GM19099 (cell line): ENCODE data around the gene PMAIP1.

Experiments
- POLR2A ChIP-seq: IDR thresholded peaks from 3 replicates; pipeline ENCODE4 v1.6.1; 2011; ENCODE audit warnings: low read depth; ENCODE audit not compliant: insufficient read length; ENCODE audit errors: extremely low read depth

PMAIP1 gene

GRCh38 chr18:59918320-59918755, 18.5 kb downstream of the PMAIP1 start:
- TF ChIP-seq POLR2A, result peak; percentile 41

- TF ChIP-seq POLR2A, result no peak
Observed at GRCh38 chr18:59918997-59919396, 19.2 kb downstream of the PMAIP1 start.

DNA sequence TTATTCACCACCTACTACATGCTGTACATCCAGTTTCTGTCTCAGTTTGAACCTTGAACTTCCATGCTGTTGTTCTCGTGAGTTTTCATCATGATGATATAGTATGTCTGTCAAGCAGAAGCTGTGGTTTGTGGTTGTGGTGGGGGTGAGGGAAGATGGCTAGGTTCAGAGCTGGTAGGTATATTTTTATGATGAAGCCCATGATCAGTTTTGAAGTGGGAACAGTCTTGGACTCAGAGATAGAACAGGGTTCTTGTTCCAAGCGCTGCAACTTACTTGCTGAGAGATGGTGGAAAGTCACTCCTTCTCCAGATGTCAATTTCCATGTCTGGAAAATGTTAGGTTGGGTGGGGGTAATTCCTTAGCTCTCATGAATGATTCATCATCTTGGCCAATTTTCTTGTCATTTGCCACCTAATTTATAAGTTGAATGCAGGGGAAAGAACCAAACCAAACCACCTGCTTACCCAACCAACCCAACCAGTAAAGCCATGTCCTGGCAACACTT, 21.6 kb downstream of the PMAIP1 start:
- TF ChIP-seq POLR2A, result no peak

DNA sequence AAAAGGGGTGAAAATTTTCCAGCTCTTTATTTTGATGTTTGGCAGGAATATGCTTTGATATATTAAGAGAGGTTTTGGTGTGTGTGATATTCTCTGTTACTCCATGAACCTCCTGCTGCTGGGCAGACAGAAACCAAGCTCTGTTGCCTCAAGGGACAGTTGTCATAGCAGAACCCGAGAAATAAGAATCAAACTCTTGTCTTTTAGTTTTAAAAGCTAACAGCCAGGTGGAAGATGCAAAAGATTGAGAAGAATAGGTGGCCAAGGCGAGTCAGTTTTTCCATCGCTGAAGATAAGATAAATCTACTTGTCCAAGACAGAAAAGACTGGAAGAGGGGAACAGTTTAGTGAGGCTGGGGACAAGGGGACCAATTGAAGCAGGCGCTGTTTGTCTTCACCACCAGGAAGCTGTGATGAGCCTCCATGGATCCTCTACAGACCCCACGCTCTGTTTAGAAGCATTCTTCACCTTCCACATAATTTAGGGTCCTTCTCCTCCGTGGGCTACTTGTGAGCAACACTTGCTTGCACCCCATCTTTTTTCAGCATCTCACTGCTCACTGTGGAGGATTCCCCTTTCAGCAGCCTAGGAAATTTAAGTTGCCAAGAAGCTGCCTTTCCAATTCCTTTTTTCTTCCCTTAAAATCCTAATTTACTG, 23.9 kb downstream of the PMAIP1 start:
- TF ChIP-seq POLR2A, result no peak

- TF ChIP-seq POLR2A, result no peak
Observed at GRCh38 chr18:59926131-59926530, 26.3 kb downstream of the PMAIP1 start.

DNA sequence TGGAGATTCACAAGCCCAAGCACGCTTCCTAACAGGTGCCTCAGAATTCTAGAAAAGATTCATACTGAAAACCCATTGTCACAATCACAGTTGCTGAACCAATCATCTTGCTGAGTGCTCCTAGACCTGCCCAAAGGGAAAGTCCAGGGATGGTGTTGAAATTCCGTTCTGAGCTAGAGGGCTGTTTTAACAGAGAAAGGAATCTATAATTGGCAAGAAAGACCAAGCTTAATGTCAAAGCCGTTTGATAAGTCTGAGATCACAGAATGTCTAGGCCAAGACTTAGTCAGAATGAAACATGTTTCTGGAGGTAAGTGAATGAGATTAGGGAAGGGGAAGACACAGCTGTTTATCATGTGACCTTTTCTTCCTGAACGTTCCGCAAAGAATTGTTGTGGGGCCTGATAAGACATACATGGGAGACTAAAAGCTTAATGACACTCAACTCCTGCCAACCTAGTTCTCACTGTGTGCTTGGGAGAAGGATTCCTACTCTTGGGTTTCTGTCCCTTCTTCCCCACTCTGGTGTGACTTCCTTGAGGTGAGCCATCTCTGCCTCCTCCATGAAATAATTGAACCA, 27.5 kb downstream of the PMAIP1 start:
- TF ChIP-seq POLR2A, result peak; percentile 30

DNA sequence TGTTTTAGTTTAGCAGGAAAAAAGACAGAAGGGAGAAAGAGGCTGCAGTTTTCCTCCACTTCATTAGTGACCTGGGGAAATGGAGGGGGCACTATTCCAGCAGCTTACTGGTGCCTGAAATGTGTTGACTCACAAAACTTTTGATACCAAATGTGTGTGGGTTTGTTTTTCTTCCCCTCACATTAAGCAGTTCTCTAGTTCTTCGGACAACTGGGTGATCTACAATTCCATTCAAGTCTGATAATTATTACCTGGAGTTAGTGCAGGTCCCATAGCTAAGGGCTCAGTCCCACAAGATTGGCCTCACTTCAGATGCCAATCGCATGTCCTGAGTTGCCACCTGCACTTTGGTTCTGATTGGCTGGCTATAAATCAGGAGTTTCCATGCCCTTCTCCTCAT, 28.4 kb downstream of the PMAIP1 start:
- TF ChIP-seq POLR2A, result no peak

DNA sequence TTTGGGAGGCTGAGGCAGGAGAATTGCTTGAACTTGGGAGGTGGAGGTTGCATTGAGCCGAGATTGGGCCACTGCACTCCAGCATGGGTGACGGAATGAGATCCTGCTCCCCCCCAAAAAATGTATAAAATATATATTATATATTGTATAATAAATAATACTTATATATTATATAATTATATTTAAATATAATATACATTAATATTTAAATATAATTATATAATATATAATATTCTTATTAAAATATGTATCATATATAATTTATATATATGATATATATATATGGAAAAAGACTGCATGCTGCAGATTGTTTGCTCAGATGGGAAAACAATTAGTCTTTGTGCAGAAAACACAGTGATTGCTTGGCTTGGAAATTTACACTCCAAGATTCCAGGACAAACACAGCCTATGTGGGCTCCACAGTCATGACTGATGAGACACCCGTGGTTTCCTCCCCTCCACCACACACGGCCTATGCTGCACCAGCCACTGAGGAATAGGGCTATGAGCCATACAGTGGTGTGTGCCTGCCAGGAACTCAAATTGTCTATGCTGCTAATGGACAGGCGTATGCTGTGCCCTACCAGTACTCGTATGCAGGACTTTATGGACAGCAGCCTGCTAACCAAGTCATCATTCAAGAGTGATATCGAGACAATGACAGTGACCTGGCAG, 30.0 kb downstream of the PMAIP1 start:
- TF ChIP-seq POLR2A, result no peak

DNA sequence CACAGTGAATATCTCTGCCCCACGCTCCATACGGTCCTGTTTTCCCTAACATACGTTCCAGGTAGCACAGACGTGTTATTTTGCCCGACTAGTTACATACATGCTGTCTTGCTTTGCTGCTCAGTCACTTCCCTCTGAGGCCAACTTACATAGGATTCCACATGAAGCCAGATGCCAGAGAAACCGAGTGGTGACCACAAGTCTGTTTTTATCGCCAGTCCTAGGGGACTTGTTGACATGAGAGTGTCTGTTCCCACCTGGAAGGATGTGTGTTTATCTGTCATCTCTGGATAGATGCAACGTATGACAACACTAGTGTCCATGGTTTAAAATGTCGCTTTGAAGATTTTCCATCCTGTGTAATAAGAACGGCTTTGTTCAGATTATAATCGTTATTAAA, 32.6 kb downstream of the PMAIP1 start:
- no peak for TF ChIP-seq POLR2A

GRCh38 chr18:59938676-59939075, 38.9 kb downstream of the PMAIP1 start:
- no peak for TF ChIP-seq POLR2A

DNA sequence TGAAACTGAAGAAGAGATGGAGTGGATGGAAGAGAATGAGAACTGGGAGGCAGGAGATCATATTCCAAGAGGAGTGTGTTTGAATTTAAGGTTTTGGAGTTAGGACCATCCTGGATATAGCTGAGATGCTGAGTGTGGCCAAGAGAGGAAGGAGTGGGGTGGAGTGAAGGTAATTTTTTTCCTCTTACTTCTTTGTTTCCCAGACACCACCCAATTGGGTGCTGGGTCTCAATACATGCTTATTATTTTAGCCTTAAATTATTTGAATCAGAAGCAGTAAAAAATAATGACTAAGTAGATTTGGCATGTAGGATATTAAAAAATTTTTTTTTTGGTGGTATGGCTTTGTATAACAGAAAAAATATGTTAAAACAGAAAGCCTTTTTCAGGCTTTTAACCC, 39.3 kb downstream of the PMAIP1 start:
- no peak for TF ChIP-seq POLR2A

DNA sequence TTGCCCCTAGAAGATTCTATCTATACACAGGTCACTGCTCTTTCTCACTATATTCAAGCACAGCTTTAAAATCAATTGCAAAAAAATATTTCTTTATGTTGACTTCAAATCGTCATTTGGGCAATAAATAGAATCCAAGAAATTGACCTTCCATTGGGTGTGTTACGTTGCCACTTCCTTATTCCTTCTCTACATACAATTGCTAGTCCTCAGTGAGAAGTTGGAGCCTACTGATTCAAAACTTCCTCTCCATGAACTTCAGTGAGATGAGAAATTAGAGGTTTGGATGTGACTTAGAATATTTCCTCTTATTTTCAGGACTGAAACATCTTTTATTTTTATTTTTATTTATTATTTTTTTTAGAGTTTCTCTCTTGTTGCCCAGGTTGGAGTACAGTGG, 40.3 kb downstream of the PMAIP1 start:
- no peak for TF ChIP-seq POLR2A

- no peak for TF ChIP-seq POLR2A
Observed at GRCh38 chr18:59941331-59941730, 41.5 kb downstream of the PMAIP1 start.

GRCh38 chr18:59942601-59943000, 42.8 kb downstream of the PMAIP1 start:
- TF ChIP-seq POLR2A, result no peak

DNA sequence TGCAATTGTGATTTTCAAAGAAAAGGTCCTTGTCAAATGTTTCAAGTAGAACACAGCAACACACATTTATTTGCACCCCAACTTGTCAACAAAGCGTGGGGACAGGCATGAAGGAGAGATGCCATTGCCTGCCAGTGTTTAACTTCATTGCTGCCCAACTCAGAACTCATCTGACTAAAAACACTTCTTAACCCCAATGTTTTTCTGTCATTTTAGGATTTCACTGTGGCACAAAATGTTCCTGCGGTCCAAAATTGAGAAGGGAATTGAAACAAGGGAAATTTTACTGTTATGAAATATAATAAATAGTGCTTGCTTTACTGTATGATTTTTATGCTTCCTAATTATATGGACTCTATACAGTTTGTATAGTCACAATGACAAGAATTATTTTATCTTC, 45.7 kb downstream of the PMAIP1 start:
- TF ChIP-seq POLR2A, result no peak
